ENCODE measurements around the gene NPHP1.
A peak's percentile ranks its signal among the peaks of the same experiment; 100 is the strongest.
"Not testable (repeated sequence)": the region's sequence is repeated elsewhere in the genome, so short reads cannot be mapped to it uniquely, and the experiment has no call there.

NPHP1 gene

GRCh38 chr2:110197452-110197851 lies 7.4 kb downstream of the NPHP1 start:
- DNase-seq (ENCODE audit: low read depth): no peak

GRCh38 chr2:110190169-110190568 lies 14.6 kb downstream of the NPHP1 start:
- DNase-seq (ENCODE audit: low read depth): not testable (repeated sequence)

GRCh38 chr2:110182449-110182848 lies 22.4 kb downstream of the NPHP1 start:
- DNase-seq (ENCODE audit: low read depth): no peak

- DNase-seq (ENCODE audit: low read depth): no peak
These were observed 24.8 kb downstream of the NPHP1 start for GRCh38 chr2:110180036-110180435.

- DNase-seq (ENCODE audit: low read depth): no peak
These were observed 31.3 kb downstream of the NPHP1 start for GRCh38 chr2:110173523-110173922.

- DNase-seq (ENCODE audit: low read depth): no peak
These were observed 32.3 kb downstream of the NPHP1 start for GRCh38 chr2:110172506-110172905.

- DNase-seq (ENCODE audit: low read depth): no peak
These were observed 34.7 kb downstream of the NPHP1 start for GRCh38 chr2:110170102-110170501.

- no peak for DNase-seq (ENCODE audit: low read depth)
These were observed 37.4 kb downstream of the NPHP1 start for GRCh38 chr2:110167326-110168000.

GRCh38 chr2:110166266-110166665 lies 38.5 kb downstream of the NPHP1 start:
- DNase-seq (ENCODE audit: low read depth): peak; percentile 35

- peak; percentile 69 for DNase-seq (ENCODE audit: low read depth)
These were observed 47.5 kb downstream of the NPHP1 start for GRCh38 chr2:110157153-110157793.

GRCh38 chr2:110154828-110155227 lies 50.0 kb downstream of the NPHP1 start:
- not testable (repeated sequence) for DNase-seq (ENCODE audit: low read depth)

- DNase-seq (ENCODE audit: low read depth): not testable (repeated sequence)
These were observed 50.6 kb downstream of the NPHP1 start for GRCh38 chr2:110154188-110154587.

GRCh38 chr2:110153416-110153815 lies 51.4 kb downstream of the NPHP1 start:
- DNase-seq (ENCODE audit: low read depth): no peak

GRCh38 chr2:110152943-110153342 lies 51.9 kb downstream of the NPHP1 start:
- no peak for DNase-seq (ENCODE audit: low read depth)

- peak; percentile 74 for DNase-seq (ENCODE audit: low read depth)
These were observed 55.2 kb downstream of the NPHP1 start for GRCh38 chr2:110149330-110150220.

GRCh38 chr2:110146945-110147332 lies 57.9 kb downstream of the NPHP1 start:
- no peak for DNase-seq (ENCODE audit: low read depth)

- DNase-seq (ENCODE audit: low read depth): no peak
These were observed 58.4 kb downstream of the NPHP1 start for GRCh38 chr2:110146183-110146944.

GRCh38 chr2:110143982-110144381 lies 60.8 kb downstream of the NPHP1 start:
- no peak for DNase-seq (ENCODE audit: low read depth)

GRCh38 chr2:110140401-110140800 lies 64.4 kb downstream of the NPHP1 start:
- DNase-seq (ENCODE audit: low read depth): no peak

GRCh38 chr2:110134025-110134424 lies 70.8 kb downstream of the NPHP1 start:
- no peak for DNase-seq (ENCODE audit: low read depth)

- peak; percentile 55 for DNase-seq (ENCODE audit: low read depth)
These were observed 73.6 kb downstream of the NPHP1 start for GRCh38 chr2:110131166-110131565.

GRCh38 chr2:110130757-110131156 lies 74.1 kb downstream of the NPHP1 start:
- no peak for DNase-seq (ENCODE audit: low read depth)

Data from stromal cell of bone marrow (primary cell).